Activated naive CD4-positive, alpha-beta T cell treated with Interleukin-2 at 50 U/mL for 16 hours (primary cell): Measurements from ENCODE around the gene GSX2.
A peak's percentile ranks its signal among the peaks of the same experiment; 100 is the strongest.

Experiments used
- DNase-seq: peaks from one replicate; pipeline ENCODE4 v3.0.0-alpha.2; 2020

GSX2 gene

DNA sequence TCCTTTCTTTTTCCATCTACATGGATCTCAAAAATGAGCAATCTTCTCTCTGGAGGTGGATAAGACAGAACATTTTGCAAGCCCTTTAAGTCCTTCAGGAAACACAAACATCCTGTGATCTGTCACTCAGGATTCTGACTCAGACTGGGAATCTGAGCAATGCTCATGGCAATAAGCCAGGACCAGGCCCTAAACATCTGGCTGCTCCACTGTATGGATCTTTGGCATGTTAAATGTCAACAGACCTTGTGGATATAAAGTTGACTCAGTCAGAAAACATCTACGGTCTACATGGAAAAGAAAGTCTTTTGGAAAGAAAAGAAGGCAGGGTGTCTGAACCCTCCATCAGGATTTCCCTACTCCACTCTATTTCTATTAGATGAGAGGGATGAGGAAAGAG, 17.8 kb upstream of the GSX2 start:
- no peak for DNase-seq

DNA sequence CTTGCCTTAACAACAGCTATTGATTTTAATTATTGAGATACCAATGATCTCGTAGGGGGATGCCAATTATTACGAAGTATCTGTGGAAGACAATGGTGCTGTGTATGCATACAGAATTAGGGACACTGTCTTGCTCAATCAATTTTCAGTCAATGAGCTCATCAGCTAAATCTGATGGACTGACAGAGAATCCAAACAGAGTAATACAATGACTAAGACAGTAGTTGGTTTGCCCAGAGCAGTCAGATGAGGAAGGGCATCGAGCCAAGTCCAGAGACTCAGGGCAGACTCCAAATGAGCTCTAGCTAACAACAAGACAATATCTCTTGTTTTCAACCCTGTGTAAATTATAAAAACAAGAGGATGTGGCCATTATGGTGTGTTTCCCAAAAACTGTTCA, 14.7 kb upstream of the GSX2 start:
- no peak for DNase-seq

DNA sequence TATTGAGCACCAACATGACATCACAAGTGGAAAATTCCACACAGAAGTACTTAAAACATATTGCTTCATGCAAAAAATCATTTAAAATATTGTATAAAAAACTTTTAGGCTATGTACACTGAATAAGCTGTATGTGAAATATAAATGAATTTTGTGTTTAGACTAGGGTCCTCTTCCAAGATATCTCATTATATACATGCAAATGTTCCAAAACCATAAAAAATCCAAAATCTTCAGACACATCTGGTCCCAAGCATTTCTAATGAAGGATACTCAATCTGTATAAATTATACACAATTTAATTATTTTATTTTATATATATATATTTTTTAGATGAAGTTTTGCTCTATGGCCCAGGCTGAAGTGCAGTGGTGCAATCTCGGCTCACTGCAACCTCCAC, 10.1 kb upstream of the GSX2 start:
- DNase-seq: no peak

DNA sequence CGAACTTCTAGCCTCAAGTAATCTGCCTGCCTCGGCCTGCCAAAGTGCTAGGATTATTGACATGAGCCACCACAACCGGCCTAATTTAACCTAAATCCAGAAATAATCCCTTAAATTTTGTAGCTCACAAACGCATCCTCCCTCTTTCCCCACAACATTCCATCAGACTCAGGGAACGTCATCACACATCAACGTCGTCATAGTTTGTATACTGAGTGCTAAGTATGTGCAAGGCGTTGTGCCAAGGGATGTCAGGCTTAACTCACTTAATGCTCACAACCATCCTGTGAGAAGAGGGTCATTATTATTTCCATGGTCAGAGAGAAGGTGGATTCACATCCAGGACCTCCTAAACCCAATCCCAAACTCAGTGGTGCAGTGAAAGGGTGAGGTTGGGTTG, 9.6 kb upstream of the GSX2 start:
- DNase-seq: no peak

DNA sequence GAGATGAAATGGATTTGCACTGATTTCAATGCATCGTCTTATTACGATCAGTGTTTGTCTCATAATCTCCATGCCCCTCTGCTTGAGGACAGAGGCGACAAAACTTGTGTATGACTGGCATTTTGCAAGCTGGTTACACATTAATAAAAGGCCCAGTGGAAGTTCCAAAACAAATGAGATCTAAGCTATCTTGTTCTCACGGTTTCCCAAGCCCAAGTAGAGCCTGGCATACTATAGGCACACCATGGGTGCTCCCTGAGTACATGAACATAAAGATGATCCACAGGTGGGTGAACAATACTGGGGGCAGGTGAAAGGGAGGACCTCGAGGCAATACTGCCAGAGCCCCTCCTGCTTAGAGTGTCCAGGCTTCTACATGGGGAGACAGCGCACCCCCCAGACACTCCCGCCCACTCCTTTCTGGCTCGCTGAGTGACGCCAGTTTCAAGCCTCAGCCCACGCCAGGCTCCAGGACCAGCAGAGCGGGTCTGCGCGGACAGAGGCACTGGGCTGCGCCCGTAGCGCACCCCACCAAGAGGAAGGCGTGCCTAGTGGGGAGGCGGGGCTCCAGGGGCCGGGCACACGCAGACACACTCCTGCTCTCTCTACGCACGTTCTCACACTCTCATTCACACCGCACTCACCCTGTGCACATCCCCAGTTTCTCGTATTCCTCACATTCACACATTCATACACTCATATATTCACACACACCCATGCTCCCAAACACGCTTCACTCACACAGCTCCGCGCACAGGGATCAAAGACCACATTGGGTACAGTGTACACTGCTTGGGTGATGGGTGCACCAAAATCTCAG, 8.9 kb upstream of the GSX2 start:
- peak; percentile 29 for DNase-seq

DNA sequence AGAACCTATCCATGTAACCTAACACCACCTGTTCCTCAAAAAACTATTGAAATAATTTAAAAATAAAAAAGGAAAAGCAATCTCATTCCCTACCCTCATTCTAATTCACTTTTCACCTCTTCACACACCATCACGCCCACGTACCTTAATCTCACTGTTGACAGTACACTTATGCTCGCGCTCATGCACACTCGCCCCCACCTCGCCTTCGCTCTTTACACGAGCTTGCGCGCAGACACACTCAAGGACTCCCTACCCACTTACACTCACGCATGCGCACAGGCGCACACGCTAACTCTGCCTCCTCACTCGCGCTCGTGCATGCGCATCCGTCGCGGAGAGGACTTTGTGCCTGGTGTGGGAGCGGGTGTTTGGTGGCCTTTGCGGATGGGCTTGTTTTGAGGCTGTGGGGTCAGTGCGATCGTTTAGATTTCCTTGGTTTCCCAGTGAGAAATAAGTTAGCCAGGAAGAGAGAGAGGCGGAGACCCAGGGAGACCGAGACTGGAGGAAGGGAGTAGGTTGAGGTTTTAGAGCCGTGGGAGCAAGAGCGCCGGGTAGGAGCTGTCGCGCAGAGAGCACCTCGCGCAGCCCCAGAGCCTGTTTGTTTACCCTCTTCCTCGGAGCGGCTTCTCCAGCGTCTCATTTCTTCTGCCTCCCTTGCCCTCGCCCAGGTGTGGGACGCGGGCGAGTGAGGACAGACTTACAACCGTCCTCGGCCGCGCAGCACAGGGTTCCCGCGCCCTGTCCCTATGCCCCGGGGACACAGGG, 8.1 kb upstream of the GSX2 start:
- peak; percentile 79 for DNase-seq

DNA sequence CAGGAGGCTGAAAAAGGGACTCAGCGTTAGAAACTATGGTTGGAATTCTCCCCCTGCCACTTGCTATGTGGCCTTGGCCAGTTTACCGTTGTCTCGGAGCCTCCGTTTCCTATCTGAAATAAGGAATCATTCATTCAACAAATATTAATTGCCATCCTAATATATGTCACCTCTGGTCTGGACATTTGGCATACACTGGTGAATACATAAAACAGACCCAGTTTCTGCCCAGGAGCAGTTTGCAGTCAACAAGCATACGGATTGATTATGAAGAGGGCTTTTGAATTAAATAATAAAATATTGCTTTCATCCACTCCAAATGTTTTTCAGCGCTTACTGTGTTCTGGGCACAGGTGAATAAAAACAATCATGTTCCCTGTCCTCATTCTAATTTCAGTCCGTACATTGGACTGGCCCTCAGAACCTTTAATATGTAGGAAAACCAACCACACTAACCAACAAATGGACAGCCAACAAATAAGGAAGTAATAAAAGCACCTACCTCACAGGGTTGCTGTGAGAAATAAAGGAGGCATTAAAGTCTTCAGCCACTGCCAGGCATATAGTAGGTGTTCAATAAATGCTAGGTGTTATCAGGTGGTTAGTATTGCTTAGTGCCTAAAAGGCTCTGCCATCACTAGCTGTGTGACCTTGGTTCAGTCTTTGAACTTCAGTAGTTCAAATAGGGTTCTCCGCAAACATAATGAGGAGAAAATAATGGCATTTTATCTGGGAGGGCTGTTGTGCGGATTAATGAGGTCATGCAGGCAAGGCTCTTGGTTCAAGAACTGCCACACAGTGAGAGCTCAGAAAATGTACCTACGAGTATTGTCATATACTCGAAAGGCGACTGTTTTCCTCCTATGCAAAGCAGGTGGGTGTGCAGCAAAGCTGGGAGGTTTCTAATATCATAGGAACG, 7.3 kb upstream of the GSX2 start:
- no peak for DNase-seq

DNA sequence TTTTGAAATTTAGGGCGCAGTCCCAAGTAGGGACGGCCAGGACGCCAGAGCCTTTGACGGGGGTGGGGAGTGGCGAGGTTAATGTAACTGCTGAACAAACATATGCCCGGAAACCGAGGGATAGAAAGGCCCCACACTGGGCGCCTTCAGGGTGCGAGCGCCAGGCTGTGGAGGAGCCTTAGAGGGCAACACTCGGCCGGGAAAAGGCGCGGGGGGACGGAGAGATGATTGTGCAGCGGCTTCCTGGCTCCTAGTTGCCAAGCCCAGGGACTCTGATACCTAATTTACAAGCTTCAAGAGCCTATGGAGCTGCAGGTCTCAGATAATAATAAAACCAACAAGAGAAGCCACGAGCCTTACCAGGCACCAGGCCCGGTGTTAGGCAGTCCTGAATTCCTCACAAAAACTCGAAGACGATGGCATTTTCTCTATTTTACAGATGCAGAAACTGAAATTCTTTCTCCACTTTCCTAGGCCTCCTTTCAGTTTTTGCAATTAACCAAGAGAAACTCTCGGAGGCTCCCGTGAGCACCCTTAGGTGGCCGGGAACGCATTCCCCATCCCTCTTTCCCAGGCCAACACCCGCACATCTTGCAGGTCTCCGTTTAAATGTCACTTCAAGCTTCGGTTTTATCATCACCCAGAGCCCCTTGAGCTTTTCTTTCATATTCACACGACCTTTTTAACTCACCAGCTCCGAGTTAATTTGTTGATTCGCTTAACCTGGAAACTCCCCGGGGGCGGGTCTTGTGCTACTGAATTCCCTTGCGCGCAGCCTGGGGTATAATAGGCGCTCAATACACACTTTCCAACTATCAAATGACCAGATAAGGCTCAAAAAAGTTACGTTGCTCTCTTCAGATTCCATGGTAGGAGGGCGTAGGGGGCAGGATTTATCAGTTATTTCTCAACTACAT, 6.4 kb upstream of the GSX2 start:
- DNase-seq: peak; percentile 21

DNA sequence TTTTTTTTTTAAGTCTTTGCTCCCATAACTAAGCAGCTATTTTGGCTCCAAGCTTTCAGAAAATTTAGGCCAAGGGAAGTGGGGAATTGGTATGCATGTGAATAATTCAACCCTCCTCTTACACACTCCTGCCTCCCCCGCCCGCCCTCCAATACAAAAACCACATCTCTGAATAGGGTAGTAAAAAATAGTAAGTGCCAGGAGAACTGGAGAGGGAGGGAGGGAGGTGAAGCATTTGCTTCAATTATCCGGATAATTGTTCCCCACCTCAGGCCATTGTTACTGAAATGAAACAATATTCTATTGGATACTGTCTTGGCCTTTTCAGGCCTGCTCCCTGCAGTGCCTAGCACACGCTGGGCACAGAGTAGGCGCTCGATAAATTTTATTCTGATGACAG, 5.5 kb upstream of the GSX2 start:
- no peak for DNase-seq

DNA sequence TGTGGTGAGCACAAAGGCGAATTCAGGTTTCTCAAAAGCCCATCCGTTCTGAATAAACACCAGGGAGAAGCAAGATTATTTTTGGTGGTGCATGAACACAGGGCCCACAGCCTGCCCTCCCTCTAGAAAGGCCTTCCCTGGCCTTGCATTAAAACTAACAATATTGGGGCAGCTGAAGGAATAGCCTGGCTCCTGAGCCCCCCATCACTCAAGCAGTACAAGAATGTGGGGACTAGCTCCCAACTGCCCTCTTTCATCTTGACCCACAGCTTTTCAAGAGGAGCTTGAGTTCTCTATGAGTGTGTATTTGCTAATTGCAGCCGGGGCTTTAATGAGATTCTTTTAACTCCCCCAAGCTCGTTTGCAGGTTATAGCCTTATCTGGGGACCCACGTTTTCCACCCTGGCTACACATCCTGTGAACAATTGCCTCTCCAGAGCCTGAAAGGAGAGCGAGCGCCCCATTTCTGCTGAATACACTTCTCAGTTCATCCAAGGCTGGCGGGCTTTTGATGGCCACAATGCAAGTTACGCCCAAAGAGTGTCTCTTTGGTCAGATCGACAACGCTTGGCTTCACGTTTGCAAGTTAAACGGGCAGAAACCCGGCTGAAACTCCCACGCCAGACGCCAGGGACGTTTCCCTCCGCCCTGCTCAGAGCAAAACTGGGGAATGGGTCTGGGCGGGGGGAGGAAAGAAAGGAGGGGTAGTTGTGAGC, 4.7 kb upstream of the GSX2 start:
- DNase-seq: no peak

DNA sequence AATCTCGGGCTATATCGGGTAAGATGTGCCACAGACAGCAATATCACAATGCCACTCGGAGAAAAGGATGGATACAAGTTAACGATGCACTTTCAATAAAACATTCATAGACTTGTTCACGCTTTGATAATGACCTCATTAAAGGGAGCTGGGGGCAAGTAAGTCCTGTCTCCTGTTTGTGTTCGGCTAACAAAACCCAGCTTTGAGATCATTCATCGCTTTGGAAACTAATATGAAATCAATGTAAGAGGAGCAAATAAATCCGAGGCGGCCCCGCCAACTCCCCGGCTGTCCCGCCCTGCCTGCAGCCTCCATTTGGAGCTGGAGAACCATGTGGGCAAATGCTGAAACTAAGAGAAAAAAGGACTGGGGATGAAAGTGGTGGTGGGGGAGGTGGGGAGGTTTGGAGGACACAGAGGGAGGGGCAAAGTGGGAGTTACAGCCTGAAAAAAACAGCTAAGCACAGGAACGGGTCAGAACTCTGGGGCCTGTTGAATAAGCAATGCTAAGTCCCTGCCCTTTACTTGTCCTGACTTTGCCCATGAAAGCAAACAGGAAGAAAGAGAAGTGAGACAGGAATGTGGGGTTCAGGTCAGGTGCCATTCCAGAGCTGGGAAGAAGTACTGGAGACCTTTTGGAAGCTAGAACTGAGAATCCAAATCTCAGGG, 3.5 kb upstream of the GSX2 start:
- no peak for DNase-seq

DNA sequence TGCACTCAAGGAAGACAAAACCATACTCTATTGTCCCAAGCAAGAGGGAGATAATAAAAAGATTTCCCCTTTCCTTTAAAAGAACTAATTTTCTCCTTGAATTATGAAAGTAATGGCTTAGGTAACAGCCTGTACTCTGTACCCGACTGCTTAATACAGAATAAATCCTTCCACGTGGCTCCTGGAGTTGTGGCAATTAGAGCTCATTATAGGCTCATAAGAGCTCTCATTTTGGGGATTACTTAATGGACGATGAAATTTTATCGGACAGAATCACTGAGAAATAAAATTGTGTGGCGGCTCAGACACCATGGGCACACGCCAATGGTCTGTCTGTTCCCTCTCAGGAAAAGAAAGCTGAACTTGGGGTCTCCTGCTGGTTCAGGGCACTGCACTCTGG, 2.8 kb upstream of the GSX2 start:
- DNase-seq: no peak

DNA sequence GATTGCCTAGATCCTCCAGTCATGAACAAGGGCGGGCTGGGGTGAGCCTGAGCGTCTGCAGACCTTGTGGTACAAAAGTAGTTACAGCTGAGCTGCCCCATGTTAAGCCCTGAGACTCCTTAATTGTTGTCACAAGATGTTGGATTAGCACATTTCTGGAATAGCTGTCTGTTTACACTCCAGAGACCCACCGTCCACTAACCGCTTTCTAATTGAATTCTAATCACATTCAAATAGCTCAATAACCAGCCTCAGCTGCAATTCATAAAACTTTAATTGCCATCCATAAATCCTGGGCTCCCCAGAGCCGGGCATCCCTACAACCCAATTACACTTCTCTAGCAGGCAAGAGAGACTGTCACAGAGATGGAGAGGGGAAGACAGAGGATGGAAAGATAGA, 1.6 kb upstream of the GSX2 start:
- DNase-seq: no peak

DNA sequence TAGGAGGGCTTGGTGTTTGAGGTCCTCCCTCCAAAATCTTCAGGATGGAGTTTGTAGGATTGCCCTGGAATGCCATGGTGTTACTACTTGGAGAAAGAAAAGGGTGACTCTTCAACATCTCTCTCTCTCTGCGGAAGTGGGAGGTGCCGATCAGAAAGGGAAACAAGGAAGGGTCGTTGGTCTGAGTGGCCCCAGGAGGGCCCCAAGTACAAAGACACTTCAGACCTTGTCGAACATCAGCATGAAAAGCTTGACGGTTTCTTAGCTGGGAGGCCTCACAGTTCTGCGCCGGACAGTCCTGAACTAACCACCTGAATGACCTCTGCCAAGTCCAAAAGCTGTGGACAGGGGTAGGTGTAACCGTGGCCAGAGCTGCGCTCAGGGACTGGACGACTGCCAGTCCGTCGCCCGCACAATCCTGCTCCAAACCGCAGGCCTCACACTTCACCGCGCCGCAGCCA, 646 bp upstream of the GSX2 start:
- DNase-seq: no peak

DNA sequence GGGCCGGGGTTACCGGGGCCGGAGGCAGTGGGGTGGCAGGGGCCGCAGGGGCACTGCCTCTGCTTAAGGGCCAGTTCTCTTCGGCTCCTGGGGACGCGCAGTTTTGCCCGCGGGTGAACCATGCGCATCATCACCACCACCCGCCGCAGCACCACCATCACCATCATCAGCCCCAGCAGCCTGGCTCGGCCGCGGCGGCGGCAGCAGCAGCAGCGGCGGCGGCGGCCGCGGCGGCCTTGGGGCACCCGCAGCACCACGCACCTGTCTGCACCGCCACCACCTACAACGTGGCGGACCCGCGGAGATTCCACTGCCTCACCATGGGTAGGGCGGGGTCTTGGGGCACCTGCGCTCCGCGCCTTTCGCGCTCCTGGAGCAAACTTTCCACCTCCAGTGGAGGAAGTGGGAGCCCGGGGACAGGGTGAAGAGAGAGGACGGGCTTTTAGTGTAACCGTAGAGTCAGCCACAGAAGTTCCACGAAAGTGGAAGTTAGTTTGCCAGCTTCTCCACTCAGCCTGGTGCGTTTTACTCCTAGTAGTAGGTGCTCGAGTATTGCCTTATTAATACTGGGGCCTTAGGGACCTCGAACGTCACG, 729 bp downstream of the GSX2 start:
- DNase-seq: peak; percentile 21

DNA sequence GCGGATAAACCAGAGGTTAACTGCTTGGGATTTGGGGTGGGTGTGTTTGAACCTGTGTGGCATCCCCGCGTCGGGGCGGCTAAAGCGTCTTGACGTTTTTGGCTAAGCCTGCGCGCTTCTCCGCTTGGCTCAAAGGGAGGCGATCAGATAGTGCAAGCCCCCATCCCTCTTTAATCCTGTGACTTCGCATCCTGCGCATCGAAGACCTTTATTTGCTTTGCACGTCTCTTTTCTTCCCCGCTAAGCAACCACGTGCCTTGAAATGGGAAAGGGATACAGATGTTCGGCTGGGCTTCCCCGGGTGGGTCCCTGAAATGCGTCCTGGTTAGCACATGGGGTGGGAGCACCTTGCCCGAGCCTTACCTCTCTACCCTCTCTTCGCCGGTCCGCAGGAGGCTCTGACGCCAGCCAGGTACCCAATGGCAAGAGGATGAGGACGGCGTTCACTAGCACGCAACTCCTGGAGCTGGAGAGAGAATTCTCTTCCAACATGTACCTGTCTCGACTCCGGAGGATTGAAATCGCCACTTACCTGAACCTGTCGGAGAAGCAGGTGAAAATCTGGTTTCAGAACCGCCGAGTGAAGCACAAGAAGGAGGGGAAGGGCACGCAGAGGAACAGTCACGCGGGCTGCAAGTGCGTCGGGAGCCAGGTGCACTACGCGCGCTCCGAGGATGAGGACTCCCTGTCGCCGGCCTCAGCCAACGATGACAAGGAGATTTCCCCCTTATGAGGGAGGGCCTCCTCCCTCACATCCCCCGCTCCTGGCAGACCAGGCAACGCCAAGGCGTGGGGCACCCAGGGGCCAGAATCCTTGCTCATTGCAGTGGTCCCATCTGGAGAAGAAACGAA, 1.5 kb downstream of the GSX2 start:
- no peak for DNase-seq

DNA sequence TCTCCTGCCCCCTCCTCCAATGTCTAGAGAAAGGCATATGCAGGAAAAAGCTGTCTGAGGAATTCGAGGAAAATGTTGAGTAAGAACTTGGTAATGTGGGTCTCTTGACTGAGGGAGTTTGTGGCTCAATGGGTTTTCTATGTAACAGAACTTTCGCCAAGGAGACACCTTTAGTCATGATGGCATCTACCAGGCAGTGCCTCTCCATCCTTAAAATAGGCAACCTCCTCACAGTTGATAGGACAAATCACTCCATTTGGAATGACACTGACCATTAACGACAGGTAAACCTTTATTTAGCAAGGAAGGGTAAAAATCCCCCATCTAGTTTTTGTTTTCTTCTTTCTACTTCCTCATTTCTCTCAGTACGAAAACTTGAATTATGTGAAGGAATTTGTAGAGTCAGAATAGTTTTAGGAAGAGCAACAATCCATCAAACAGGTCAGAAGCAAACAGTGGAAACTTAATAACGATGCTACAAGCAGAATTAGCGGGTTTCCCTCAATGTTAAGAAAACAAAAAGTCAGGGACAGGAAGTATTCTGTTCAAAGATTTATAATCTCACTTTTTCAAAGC, 2.7 kb downstream of the GSX2 start:
- DNase-seq: no peak

DNA sequence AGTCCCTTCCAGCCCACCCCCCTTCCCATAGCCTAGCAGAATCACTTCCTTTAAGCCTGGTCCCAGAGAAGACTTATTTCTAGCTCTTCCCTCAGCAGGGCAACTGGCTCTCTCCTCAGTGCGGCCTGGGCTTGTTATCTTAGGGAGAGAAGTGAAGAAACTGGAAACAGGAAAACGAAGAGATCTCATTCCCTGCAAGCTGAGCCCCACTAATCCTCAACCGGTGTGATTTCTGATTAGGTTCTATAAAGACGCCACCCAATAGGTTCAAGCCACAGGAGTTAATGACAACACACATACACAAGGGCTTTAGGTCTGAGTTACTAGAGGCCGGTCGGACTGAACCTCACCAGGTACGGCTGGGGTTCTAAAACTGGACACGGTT, 3.2 kb downstream of the GSX2 start:
- no peak for DNase-seq

DNA sequence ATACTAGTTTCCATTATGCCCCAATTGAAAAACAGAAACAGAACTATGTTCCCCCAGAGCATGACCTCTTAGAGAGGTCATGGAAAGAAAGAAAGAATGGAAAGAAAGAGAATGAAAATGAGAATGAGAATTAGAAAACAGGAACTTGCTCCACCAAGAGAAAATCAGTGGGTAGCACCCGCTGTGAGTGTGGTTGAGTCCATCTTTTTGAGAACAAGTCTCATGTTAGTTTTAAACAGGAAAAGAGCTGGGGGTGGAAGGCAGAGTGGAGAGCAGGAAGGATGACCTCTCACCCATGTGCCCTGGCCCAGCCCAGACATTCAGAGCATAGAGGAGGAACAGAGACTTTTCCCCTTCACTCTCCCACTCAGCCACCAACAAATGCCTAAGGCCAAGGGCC, 4.9 kb downstream of the GSX2 start:
- no peak for DNase-seq
